GM18870 (cell line): ENCODE data around the gene SLC36A1.
A peak's percentile ranks its signal among the peaks of the same experiment; 100 is the strongest.

Experiments
- ATAC-seq: cut with Tn5 transposase; IDR thresholded peaks from one replicate; pipeline ENCODE4 v1.9.1; 2021; ENCODE audit warnings: moderate library complexity; ENCODE audit not compliant: unreplicated experiment

Gene SLC36A1

GRCh38 chr5:151451626-151452520 lies 4.5 kb downstream of the SLC36A1 start:
- peak; percentile 80 for ATAC-seq

DNA sequence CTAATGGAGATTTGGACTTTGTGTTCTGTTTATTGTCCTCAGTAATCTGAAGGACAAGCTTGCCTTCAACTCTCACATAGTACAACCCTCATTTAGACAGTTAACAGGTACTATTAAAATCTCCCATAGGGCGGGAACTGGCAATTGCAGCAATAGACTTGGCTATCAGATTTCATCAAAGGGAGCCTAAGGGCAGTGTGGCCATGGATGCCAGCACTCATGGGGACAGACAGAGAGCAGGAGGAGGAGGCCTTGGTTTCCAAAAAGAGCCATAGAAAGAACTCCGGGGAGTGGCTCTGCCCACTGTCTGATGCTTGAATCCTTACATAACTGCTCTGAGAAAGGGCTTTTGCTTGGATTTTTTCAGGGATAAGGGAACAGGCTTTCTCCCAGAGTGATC lies 6.8 kb downstream of the SLC36A1 start:
- no peak for ATAC-seq

GRCh38 chr5:151454889-151455288 lies 7.5 kb downstream of the SLC36A1 start:
- ATAC-seq: no peak

GRCh38 chr5:151456321-151456940 lies 9.0 kb downstream of the SLC36A1 start:
- ATAC-seq: no peak

- ATAC-seq: no peak
These were observed 10.9 kb downstream of the SLC36A1 start for GRCh38 chr5:151458314-151458713.

DNA sequence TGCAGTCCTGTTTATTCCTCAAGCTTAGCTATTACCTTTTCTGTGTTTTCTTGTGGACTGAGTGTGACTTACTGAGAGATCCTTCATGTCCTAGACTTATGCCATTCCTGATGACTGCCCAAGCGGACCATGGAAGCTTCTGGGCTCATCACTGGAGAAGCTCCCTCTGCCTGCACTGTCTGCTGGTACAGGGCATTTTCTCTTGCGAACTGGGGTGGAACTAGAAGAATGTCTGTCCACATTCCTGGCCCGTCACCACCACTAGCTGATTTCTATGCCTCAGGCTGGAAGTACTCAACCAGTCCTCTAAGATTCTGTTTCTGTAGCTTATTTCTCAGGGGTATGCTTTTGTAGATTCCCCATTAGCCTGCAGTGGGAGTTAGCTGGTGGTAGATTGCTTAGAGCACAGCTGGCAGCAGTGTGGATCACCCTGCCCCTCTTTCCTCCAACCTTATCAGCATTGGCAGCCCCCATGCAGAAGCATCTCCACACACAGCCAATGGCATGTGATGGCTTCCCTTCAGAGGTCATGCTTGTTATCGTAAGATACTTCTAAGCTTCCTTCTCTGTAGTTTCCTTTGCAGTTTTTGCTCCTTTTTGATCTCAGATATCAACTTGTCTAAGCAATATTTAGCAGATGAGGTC lies 12.4 kb downstream of the SLC36A1 start:
- no peak for ATAC-seq

DNA sequence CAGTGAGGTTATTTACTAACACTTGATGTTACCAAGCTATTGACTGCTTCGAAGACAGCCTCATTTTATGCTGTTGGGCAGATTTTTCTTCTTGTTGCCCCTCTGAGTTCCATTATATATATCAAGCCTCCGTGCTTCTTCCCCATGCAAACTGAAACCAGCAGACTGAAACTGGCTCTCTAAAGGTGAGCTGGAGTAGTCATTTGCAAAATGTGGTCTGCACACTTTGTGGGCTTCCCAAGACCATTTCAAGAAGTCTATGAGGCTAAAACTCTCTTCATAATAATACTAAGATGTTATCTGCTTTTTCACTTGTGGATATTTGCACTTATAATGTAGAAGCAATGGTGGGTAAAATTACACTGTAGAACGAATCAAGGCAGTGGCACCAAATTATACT lies 13.9 kb downstream of the SLC36A1 start:
- peak; percentile 93 for ATAC-seq

- no peak for ATAC-seq
These were observed 16.0 kb downstream of the SLC36A1 start for GRCh38 chr5:151463137-151464029.

DNA sequence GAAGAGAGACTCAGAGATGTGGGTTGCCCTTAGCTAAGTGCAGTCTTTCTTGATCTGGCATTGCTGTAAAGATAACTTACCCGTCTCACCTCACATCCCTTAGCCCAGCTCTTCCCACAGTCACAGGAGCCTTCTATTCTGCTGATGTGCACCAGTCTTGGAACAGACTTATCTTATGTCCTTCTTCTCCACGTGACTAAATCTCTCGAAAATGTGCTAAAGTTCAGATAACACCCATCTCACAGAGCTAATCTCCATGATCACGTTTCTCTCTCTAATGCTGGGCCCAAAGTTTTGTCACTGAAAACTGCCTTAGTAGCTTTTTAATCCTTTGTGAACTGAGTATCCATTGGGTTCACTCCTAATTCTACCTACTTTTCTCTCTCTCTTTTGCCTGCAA lies 16.7 kb downstream of the SLC36A1 start:
- no peak for ATAC-seq

- no peak for ATAC-seq
These were observed 18.1 kb downstream of the SLC36A1 start for GRCh38 chr5:151465476-151465875.

DNA sequence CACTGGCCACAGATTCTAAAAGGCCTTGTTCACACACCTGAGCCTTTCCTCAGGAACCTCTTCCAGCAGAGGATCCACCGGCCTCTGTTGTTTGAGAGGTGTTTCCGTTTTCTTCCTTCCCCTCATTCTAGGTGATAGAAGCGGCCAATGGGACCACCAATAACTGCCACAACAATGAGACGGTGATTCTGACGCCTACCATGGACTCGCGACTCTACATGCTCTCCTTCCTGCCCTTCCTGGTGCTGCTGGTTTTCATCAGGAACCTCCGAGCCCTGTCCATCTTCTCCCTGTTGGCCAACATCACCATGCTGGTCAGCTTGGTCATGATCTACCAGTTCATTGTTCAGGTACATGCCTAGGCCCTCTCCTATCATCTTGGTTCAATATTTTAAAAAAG lies 20.2 kb downstream of the SLC36A1 start:
- no peak for ATAC-seq

GRCh38 chr5:151469386-151469785 lies 22.0 kb downstream of the SLC36A1 start:
- ATAC-seq: no peak

DNA sequence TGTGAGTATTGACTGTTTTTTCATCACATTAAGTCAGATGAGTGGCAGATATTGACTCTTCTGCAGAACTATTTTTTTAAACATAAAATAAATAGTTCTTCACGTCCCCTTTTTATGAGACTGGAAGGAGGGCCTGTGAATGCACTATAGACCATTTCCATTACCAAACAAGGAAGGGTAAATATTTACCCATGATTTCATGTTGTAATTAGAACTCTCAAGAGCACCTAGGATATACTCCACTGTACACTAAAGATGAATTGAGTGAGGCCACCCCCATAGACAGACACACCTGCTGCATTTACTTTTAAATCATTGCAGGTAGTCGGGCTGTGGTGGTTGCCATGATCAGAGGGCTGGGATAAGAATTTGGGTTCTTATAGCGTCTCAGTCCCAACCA lies 22.6 kb downstream of the SLC36A1 start:
- ATAC-seq: no peak

GRCh38 chr5:151470439-151470838 lies 23.0 kb downstream of the SLC36A1 start:
- ATAC-seq: no peak

DNA sequence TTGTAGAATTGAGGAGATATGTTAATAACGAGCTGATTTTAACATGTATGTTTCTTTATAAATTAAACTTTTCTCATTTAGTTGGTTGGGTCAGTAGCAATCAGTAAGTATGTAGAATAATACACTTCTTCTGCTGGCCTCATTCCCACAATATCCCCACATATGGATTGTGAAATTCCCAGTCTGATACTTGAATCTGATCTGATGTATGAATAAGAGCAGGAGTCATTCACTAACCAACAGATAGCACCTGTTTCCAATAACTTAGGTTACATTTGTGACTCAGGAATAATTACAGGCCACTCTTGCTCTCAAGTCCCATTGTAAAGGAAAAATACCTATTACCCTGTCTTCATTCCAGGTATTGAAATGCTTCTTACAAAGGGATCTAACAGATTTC lies 23.9 kb downstream of the SLC36A1 start:
- ATAC-seq: no peak

GRCh38 chr5:151474799-151475198 lies 27.4 kb downstream of the SLC36A1 start:
- no peak for ATAC-seq

- no peak for ATAC-seq
These were observed 28.0 kb downstream of the SLC36A1 start for GRCh38 chr5:151475388-151475787.

- no peak for ATAC-seq
These were observed 28.6 kb downstream of the SLC36A1 start for GRCh38 chr5:151476016-151476415.

DNA sequence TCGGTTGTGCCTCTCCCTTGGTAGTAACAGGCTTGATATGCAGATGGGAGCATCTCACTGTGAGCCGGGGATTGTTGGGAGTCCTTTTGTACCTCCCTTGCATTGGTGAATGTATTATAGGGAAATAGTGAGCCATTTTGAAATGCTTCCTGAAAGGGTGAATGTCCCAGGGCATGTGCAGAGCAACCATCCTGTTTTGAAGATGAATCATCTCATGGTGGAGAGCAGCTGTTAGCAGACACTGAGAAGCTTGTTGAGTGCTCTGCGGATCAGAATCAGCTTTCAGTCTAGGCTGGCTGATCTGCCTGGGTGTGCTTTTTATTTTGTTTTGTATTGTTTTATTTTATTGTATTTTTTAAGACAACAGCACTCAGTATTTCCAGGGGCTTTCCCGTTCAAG lies 29.7 kb downstream of the SLC36A1 start:
- ATAC-seq: no peak

- ATAC-seq: no peak
These were observed 33.2 kb downstream of the SLC36A1 start for GRCh38 chr5:151480384-151481293.
